H1 (cell line): ENCODE results near the gene TRAF5. TPM values are rescaled to one million over a fixed set of nuclear protein-coding genes. Genes with fewer than 3 reads are reported as not detected.

ENCODE experiments used
- CTCF ChIA-PET: fragments of 300-600 bp; sonication (Branson Sonifier 250); formaldehyde crosslinking; loops from one replicate; lab custom pipeline; 2021; ENCODE audit not compliant: partially characterized antibody; lab: Charles Lee
- POLR2A ChIA-PET: fragments of 300-600 bp; sonication (Branson Sonifier 250); formaldehyde crosslinking; loops from one replicate; lab custom pipeline; 2021; ENCODE audit warnings: inconsistent platforms; ENCODE audit not compliant: partially characterized antibody; lab: Charles Lee
- DNase-seq, 2 experiments: peaks; one replicate each; pipeline versions ENCODE4 v3.0.0 to v3.0.0-alpha.2; 2010 to 2022; ENCODE audit warnings: low spot score in 2 of 2, low read depth in 1 of 2, mixed read lengths in 1 of 2
- FAIRE-seq: peaks from 2 replicates; lab custom pipeline; 2011; peaks lifted over from hg19 to GRCh38; lab: Jason Lieb, UNC
- H2AFZ ChIP-seq: 2 replicates; pipeline ENCODE4 v1.8.1; 2012; ENCODE audit warnings: low read length, inconsistent platforms
- H2AK5ac ChIP-seq: 2 replicates; pipeline ENCODE4 v1.6.1; 2013; ENCODE audit warnings: low read depth, low read length
- H2BK120ac ChIP-seq: replicated peaks from 2 replicates; pipeline ENCODE3; 2013; ENCODE audit warnings: low read depth, low read length, inconsistent platforms
- H2BK12ac ChIP-seq: 2 replicates; pipeline ENCODE4 v1.6.1; 2013; ENCODE audit warnings: low read depth, low read length
- H2BK15ac ChIP-seq: 2 replicates; pipeline ENCODE4 v1.6.1; 2013; ENCODE audit warnings: low read length
- H2BK20ac ChIP-seq: 2 replicates; pipeline ENCODE4 v1.6.1; 2013; ENCODE audit warnings: low read length
- H2BK5ac ChIP-seq: 2 replicates; pipeline ENCODE4 v1.6.1; 2013; ENCODE audit warnings: low read depth, low read length
- H3K14ac ChIP-seq: 2 replicates; pipeline ENCODE4 v1.6.1; 2013; ENCODE audit warnings: inconsistent platforms; ENCODE audit not compliant: insufficient read length
- H3K18ac ChIP-seq: 2 replicates; pipeline ENCODE4 v1.6.1; 2013; ENCODE audit warnings: low read length; ENCODE audit errors: extremely low read depth
- H3K23ac ChIP-seq: 2 replicates; pipeline ENCODE4 v1.6.1; 2013; ENCODE audit warnings: inconsistent platforms; ENCODE audit not compliant: insufficient read length
- H3K23me2 ChIP-seq: 2 replicates; pipeline ENCODE4 v1.6.1; 2013; ENCODE audit warnings: low read depth, low read length
- H3K27ac ChIP-seq: 2 replicates; pipeline ENCODE4 v1.6.1; 2011; ENCODE audit warnings: low read depth, low read length, inconsistent platforms
- H3K27me3 ChIP-seq, 4 experiments: replicated peaks in 1 of 4; 1 replicate in 1 of 4; 2 replicates in 3 of 4; pipeline versions ENCODE4 v1.6.1 to v1.8.1; 2011 to 2013; ENCODE audit warnings: low read length in 3 of 4, mild to moderate bottlenecking in 3 of 4, inconsistent platforms in 2 of 4, mixed read lengths in 2 of 4, moderate library complexity in 1 of 4; ENCODE audit not compliant: control insufficient read depth in 3 of 4, insufficient read depth in 3 of 4; ENCODE audit errors: extremely low read depth in 1 of 4
- H3K36me3 ChIP-seq, 4 experiments: 2 replicates each; pipeline versions ENCODE4 v1.6.1 to v1.8.1; 2011 to 2013; ENCODE audit warnings: mild to moderate bottlenecking in 4 of 4, low read length in 3 of 4, moderate library complexity in 2 of 4, control low read depth in 1 of 4, inconsistent platforms in 1 of 4; ENCODE audit not compliant: insufficient read depth in 4 of 4, control insufficient read depth in 2 of 4
- H3K4ac ChIP-seq: replicated peaks from 2 replicates; pipeline ENCODE3; 2013; ENCODE audit warnings: low read length, low read depth, mixed read lengths, inconsistent platforms; ENCODE audit not compliant: insufficient read length
- H3K4me1 ChIP-seq, 4 experiments: replicated peaks in 1 of 4; 1 replicate in 1 of 4; 2 replicates in 3 of 4; pipeline versions ENCODE4 v1.6.1 to v1.8.1; 2011 to 2013; ENCODE audit warnings: low read length in 3 of 4, inconsistent platforms in 2 of 4, mixed read lengths in 1 of 4; ENCODE audit not compliant: insufficient read depth in 4 of 4, control insufficient read depth in 3 of 4
- H3K4me2 ChIP-seq, 2 experiments: 2 replicates each; pipeline versions ENCODE4 v1.6.1 to v1.8.1; 2011 to 2013; ENCODE audit warnings: low read depth in 2 of 2, low read length in 2 of 2, control low read depth in 1 of 2, inconsistent platforms in 1 of 2, mild to moderate bottlenecking in 1 of 2; ENCODE audit not compliant: insufficient read depth in 1 of 2
- H3K4me3 ChIP-seq, 4 experiments: fragments of 200-600, 300-600 bp in 1 of 4; sonication (generic), shearing (Covaris generic), sonication (Bioruptor Twin) in 1 of 4; 2 replicates each; pipeline versions ENCODE4 v1.5.1 to v1.8.1; 2011 to 2016; ENCODE audit warnings: low read length in 4 of 4, low read depth in 3 of 4, control low read depth in 2 of 4, inconsistent platforms in 2 of 4, mild to moderate bottlenecking in 2 of 4, mixed read lengths in 1 of 4, moderate library complexity in 1 of 4; ENCODE audit not compliant: insufficient read depth in 2 of 4; ENCODE audit errors: extremely low read depth in 1 of 4
- H3K56ac ChIP-seq: replicated peaks from 2 replicates; pipeline ENCODE3; 2013; ENCODE audit warnings: low read depth, mild to moderate bottlenecking, mixed read lengths, low read length, inconsistent platforms; ENCODE audit not compliant: insufficient read length
- H3K79me1 ChIP-seq: 2 replicates; pipeline ENCODE4 v1.6.1; 2013; ENCODE audit warnings: low read depth, low read length, control low read depth
- H3K79me2 ChIP-seq, 2 experiments: 2 replicates each; pipeline versions ENCODE4 v1.6.1 to v1.8.1; 2012 to 2013; ENCODE audit warnings: low read length in 2 of 2, mild to moderate bottlenecking in 2 of 2, inconsistent platforms in 1 of 2; ENCODE audit not compliant: insufficient read depth in 2 of 2, control insufficient read depth in 1 of 2
- H3K9ac ChIP-seq, 4 experiments: replicated peaks in 1 of 4; 1 replicate in 1 of 4; 2 replicates in 3 of 4; pipeline versions ENCODE4 v1.6.1 to v1.8.1; 2011 to 2013; ENCODE audit warnings: low read depth in 3 of 4, low read length in 3 of 4, control low read depth in 2 of 4, mild to moderate bottlenecking in 2 of 4, moderate library complexity in 2 of 4, inconsistent platforms in 1 of 4; ENCODE audit errors: extremely low read depth in 1 of 4
- H3K9me3 ChIP-seq, 2 experiments: 2 replicates each; pipeline versions ENCODE4 v1.6.1 to v1.8.1; 2012 to 2013; ENCODE audit warnings: mild to moderate bottlenecking in 2 of 2, moderate library complexity in 2 of 2, control low read depth in 1 of 2, inconsistent platforms in 1 of 2, low read depth in 1 of 2, low read length in 1 of 2, mixed read lengths in 1 of 2; ENCODE audit not compliant: insufficient read depth in 2 of 2
- H4K20me1 ChIP-seq, 2 experiments: replicated peaks in 1 of 2; 2 replicates each; pipeline versions ENCODE3 to v1.8.1; 2011 to 2013; ENCODE audit warnings: inconsistent platforms in 2 of 2, low read length in 2 of 2, mild to moderate bottlenecking in 1 of 2; ENCODE audit not compliant: insufficient read depth in 2 of 2, control insufficient read depth in 1 of 2
- H4K5ac ChIP-seq: 2 replicates; pipeline ENCODE4 v1.6.1; 2013; ENCODE audit warnings: low read length, low read depth, mixed read lengths, inconsistent platforms; ENCODE audit not compliant: insufficient read length
- H4K8ac ChIP-seq: 2 replicates; pipeline ENCODE4 v1.8.0; 2013; ENCODE audit warnings: mild to moderate bottlenecking, moderate library complexity, low read length, inconsistent platforms; ENCODE audit not compliant: insufficient read depth; ENCODE audit errors: extremely low read depth
- H4K91ac ChIP-seq: replicated peaks from 2 replicates; pipeline ENCODE3; 2013; ENCODE audit warnings: low read length, mixed read lengths, inconsistent platforms; ENCODE audit not compliant: insufficient read length
- EGR1 ChIP-seq: IDR thresholded peaks from 2 replicates; pipeline ENCODE4 v1.6.1; 2011; ENCODE audit warnings: low read depth, low read length, borderline replicate concordance
- JUND ChIP-seq: IDR thresholded peaks from 2 replicates; pipeline ENCODE4 v1.6.1; 2011; ENCODE audit warnings: mild to moderate bottlenecking, improper control_type of control experiment, low read length
- PHF8 ChIP-seq: fragments of 200-600 bp; sonication (generic); conservative IDR thresholded peaks from 2 replicates; pipeline ENCODE4 v1.7.1; 2012; ENCODE audit warnings: low read depth, mild to moderate bottlenecking, inconsistent platforms, low read length, moderate library complexity
- TBP ChIP-seq: IDR thresholded peaks from 2 replicates; pipeline ENCODE4 v1.6.1; 2011; ENCODE audit warnings: low read depth, low read length, improper control_type of control experiment
- WGBS, 2 experiments: shearing (Covaris generic) in 1 of 2; methylation state at CpG; one replicate each; pipeline versions ENCODE4 v1.1.6 to v1.1.7; 2013 to 2015; ENCODE audit warnings: low lambda C conversion rate in 2 of 2, mixed read lengths in 2 of 2, inconsistent platforms in 1 of 2, low coverage in 1 of 2, missing lambda C conversion rate in 1 of 2; ENCODE audit not compliant: insufficient replicate concordance in 2 of 2, insufficient coverage in 1 of 2, insufficient read length in 1 of 2; ENCODE audit errors: extremely low coverage in 1 of 2, missing lambda C conversion rate in 1 of 2; 5-methylcytosine and 5-hydroxymethylcytosine counted together
- polyA plus RNA-seq, 7 experiments: library from polyadenylated mRNA; depleted of rRNA in 3 of 7; stranded (reverse) in 5 of 7; unstranded in 2 of 7; fragments of >200 nt in 5 of 7; fragments of 200-250 nt in 2 of 7; gene quantifications; 1 replicate in 5 of 7; 2 replicates in 1 of 7; 4 replicates in 1 of 7; pipeline versions ENCODE4 v1.2.1 to v1.2.3, GENCODE V29; 2011 to 2013; ENCODE audit warnings: missing spikeins in 2 of 7, mixed read lengths in 2 of 7
- total RNA-seq: library from RNA; stranded (reverse); fragmentation: NEBNext Ultra II Directional; extraction: Animal tissue kit (Norgen Biotek cat#: 25700); gene quantifications from 2 replicates; pipeline ENCODE4 v1.2.1, GENCODE V29; 2021

TRAF5 gene
- total and polyA plus RNA-seq, 2 of the 8 experiments (the other 6 are each of a cell fraction or from before 2014, with no cell fraction given): 13.0 to 17.1 TPM

- no peak for TF ChIP-seq JUND
- no peak for TF ChIP-seq EGR1
- TF ChIP-seq TBP: no peak
- no peak for TF ChIP-seq PHF8
- CTCF ChIA-PET: interaction anchor here (1.2 to 3.5 kb wide), 4 partner anchors 11 to 21 kb away, joined by 5 to 13 read pairs (median 9); no protein-coding TSS in a partner anchor
These were observed 17.6 kb downstream of the TRAF5 start for GRCh38 chr1:211344152-211344618.

More at GRCh38 chr1:211344152-211344618, 17.6 kb downstream of the TRAF5 start:
- H3K27ac ChIP-seq: no peak overlapping the region
- no peak overlapping the region for H2AFZ ChIP-seq
- H3K27me3 ChIP-seq: no peaks in the 10 kb centered on the region
- H2BK20ac ChIP-seq: no peak overlapping the region
- no peak overlapping the region for H2BK12ac ChIP-seq
- H2AK5ac ChIP-seq: no peak overlapping the region
- DNase-seq (no peak), FAIRE-seq (no peak)
- no peak overlapping the region for H4K5ac ChIP-seq
- peaks cover 4 to 6% (median 5%) of the 10 kb centered on the region in 4 experiments; a peak in 6 of 7 replicates for H3K4me1 ChIP-seq
- POLR2A ChIA-PET: interaction anchor here (1.3 kb wide), 1 partner anchor 14 kb away, joined by 5 read pairs; no protein-coding TSS in a partner anchor
- no peak overlapping the region for H3K9ac ChIP-seq
- H3K23me2 ChIP-seq: no peaks in the 10 kb centered on the region
- no peaks in the 10 kb centered on the region for H3K9me3 ChIP-seq
- no peak overlapping the region for H4K8ac ChIP-seq
- H4K20me1 ChIP-seq: peaks cover 0 to 2% of the 10 kb centered on the region in 2 experiments
- H3K79me1 ChIP-seq: peaks cover 7% of the 10 kb centered on the region; the same call in 1 of the 2 replicates
- no peak overlapping the region for H3K18ac ChIP-seq
- H4K91ac ChIP-seq: no peak overlapping the region
- no peak overlapping the region for H3K14ac ChIP-seq
- peaks cover 0 to 24% of the 10 kb centered on the region in 2 experiments; a peak in 2 of 4 replicates for H3K79me2 ChIP-seq
- no peak overlapping the region for H3K4ac ChIP-seq
- no peak overlapping the region for H3K56ac ChIP-seq
- H3K4me2 ChIP-seq: no peak overlapping the region
- no peak overlapping the region for H2BK15ac ChIP-seq
- H2BK120ac ChIP-seq: no peak overlapping the region
- 91% methylated on average over 6 of the region's 6 CpGs; no CpG with 5 or more reads in 1 of the 2 experiments for WGBS, 2 experiments
- no peak overlapping the region for H2BK5ac ChIP-seq
- H3K23ac ChIP-seq: no peak overlapping the region
- no peaks in the 10 kb centered on the region; a peak in 1 of 8 replicates for H3K36me3 ChIP-seq
- H3K4me3 ChIP-seq: no peak overlapping the region
